HG03432 (cell line): Measurements from ENCODE around the gene USP36.

Experiments used
- ATAC-seq: cut with Tn5 transposase; IDR thresholded peaks from one replicate; pipeline ENCODE4 v1.9.1; 2021; ENCODE audit warnings: mild to moderate bottlenecking, moderate library complexity; ENCODE audit not compliant: unreplicated experiment

Gene USP36

GRCh38 chr17:78818932-78819331 lies 21.7 kb downstream of the USP36 start:
- no peak for ATAC-seq

GRCh38 chr17:78818152-78818846 lies 22.3 kb downstream of the USP36 start:
- no peak for ATAC-seq

- no peak for ATAC-seq
Measured at GRCh38 chr17:78817123-78817522, 23.5 kb downstream of the USP36 start.

GRCh38 chr17:78815696-78816095 lies 24.9 kb downstream of the USP36 start:
- ATAC-seq = no peak

- no peak for ATAC-seq
Measured at GRCh38 chr17:78812855-78813254, 27.8 kb downstream of the USP36 start.

GRCh38 chr17:78808163-78808562 lies 32.5 kb downstream of the USP36 start:
- ATAC-seq = no peak

GRCh38 chr17:78806451-78806850 lies 34.2 kb downstream of the USP36 start:
- ATAC-seq = no peak

GRCh38 chr17:78805301-78805700 lies 35.3 kb downstream of the USP36 start:
- no peak for ATAC-seq

- no peak for ATAC-seq
Measured at GRCh38 chr17:78804777-78805176, 35.8 kb downstream of the USP36 start.

- ATAC-seq = no peak
Measured at GRCh38 chr17:78803186-78803845, 37.3 kb downstream of the USP36 start.

GRCh38 chr17:78802459-78802858 lies 38.2 kb downstream of the USP36 start:
- no peak for ATAC-seq

GRCh38 chr17:78802008-78802407 lies 38.6 kb downstream of the USP36 start:
- ATAC-seq = no peak

GRCh38 chr17:78800132-78800931 lies 40.3 kb downstream of the USP36 start:
- no peak for ATAC-seq

- ATAC-seq = no peak
Measured at GRCh38 chr17:78798695-78799559, 41.7 kb downstream of the USP36 start.

- no peak for ATAC-seq
Measured at GRCh38 chr17:78797691-78798585, 42.7 kb downstream of the USP36 start.

GRCh38 chr17:78797213-78797612 lies 43.4 kb downstream of the USP36 start:
- no peak for ATAC-seq

- no peak for ATAC-seq
Measured at GRCh38 chr17:78796517-78796900, 44.1 kb downstream of the USP36 start.

- ATAC-seq = no peak
Measured at GRCh38 chr17:78795861-78796516, 44.6 kb downstream of the USP36 start.

GRCh38 chr17:78794864-78795640 lies 45.6 kb downstream of the USP36 start:
- ATAC-seq = no peak
